Inflammatory macrophage treated with lipopolysaccharide for 4 hours (primary cell): ENCODE measurements around the gene HS2ST1.
A peak's percentile ranks its signal among the peaks of the same experiment; 100 is the strongest.

ENCODE experiments used
- DNase-seq: peaks from one replicate; pipeline ENCODE4 v3.0.0-alpha.2; 2020

HS2ST1 gene

GRCh38 chr1:87144316-87144895 lies 230.0 kb downstream of the HS2ST1 start:
- peak; percentile 73 for DNase-seq

- no peak for DNase-seq
Measured at GRCh38 chr1:87144981-87145380, 230.5 kb downstream of the HS2ST1 start.

GRCh38 chr1:87146538-87146937 lies 232.1 kb downstream of the HS2ST1 start:
- peak; percentile 26 for DNase-seq

GRCh38 chr1:87146986-87147385 lies 232.6 kb downstream of the HS2ST1 start:
- DNase-seq, result no peak

- DNase-seq, result no peak
Measured at GRCh38 chr1:87147851-87148250, 233.4 kb downstream of the HS2ST1 start.

- DNase-seq, result peak; percentile 57
Measured at GRCh38 chr1:87148661-87149060, 234.2 kb downstream of the HS2ST1 start.

GRCh38 chr1:87149241-87150041 lies 235.0 kb downstream of the HS2ST1 start:
- peak; percentile 59 for DNase-seq

- no peak for DNase-seq
Measured at GRCh38 chr1:87150143-87150542, 235.7 kb downstream of the HS2ST1 start.

GRCh38 chr1:87151500-87152421 lies 237.3 kb downstream of the HS2ST1 start:
- DNase-seq, result peak; percentile 82

GRCh38 chr1:87154384-87154783 lies 239.9 kb downstream of the HS2ST1 start:
- DNase-seq, result peak; percentile 86

- no peak for DNase-seq
Measured at GRCh38 chr1:87155170-87155569, 240.7 kb downstream of the HS2ST1 start.

- no peak for DNase-seq
Measured at GRCh38 chr1:87155648-87156047, 241.2 kb downstream of the HS2ST1 start.

- DNase-seq, result no peak
Measured at GRCh38 chr1:87156124-87156523, 241.7 kb downstream of the HS2ST1 start.

- no peak for DNase-seq
Measured at GRCh38 chr1:87159378-87159915, 245.0 kb downstream of the HS2ST1 start.
